Thoracic aorta (tissue), 2 donors: ENCODE measurements around the gene TEX22. TPM values are rescaled to one million over a fixed set of nuclear protein-coding genes. Genes with fewer than 3 reads are reported as not detected.

ENCODE experiments used
- ATAC-seq: fragments of 150-250 bp; one replicate; pipeline ENCODE4 v1.8.0; 2017; ENCODE audit warnings: low read depth; ENCODE audit not compliant: insufficient number of reproducible peaks, low FRiP score
- DNase-seq: peaks from one replicate; pipeline ENCODE4 v3.0.0-alpha.2; 2020; ENCODE audit warnings: low spot score
- H3K27ac ChIP-seq, 2 donors: fragments of 200-600 bp; sonication (generic); 1 replicate in 1 of 2; 2 replicates in 1 of 2; pipeline ENCODE4 v1.5.1; 2016; ENCODE audit warnings: mild to moderate bottlenecking in 2 of 2, moderate library complexity in 2 of 2
- H3K27me3 ChIP-seq: fragments of 200-600 bp; sonication (generic); replicated peaks from 2 replicates; pipeline ENCODE4 v1.6.0; 2016; ENCODE audit warnings: mild to moderate bottlenecking; ENCODE audit not compliant: insufficient read depth
- H3K36me3 ChIP-seq: fragments of 200-600 bp; sonication (generic); one replicate; pipeline ENCODE4 v1.5.1; 2016
- H3K4me1 ChIP-seq, 2 donors: fragments of 200-600 bp; sonication (generic); 1 replicate in 1 of 2; 2 replicates in 1 of 2; pipeline versions ENCODE4 v1.5.1 to v1.6.0; 2016; ENCODE audit warnings: low read depth in 2 of 2, mild to moderate bottlenecking in 1 of 2; ENCODE audit not compliant: control insufficient read depth in 1 of 2
- H3K4me3 ChIP-seq: fragments of 200-600 bp; sonication (generic); 2 replicates; pipeline ENCODE4 v1.5.1; 2016; ENCODE audit warnings: mild to moderate bottlenecking
- H3K9me3 ChIP-seq: fragments of 200-600 bp; sonication (generic); 2 replicates; pipeline ENCODE4 v1.5.1; 2016
- CTCF ChIP-seq: fragments of 200-600 bp; sonication (generic); IDR thresholded peaks from one replicate; pipeline ENCODE4 v1.5.1; 2019; ENCODE audit warnings: antibody characterized with exemption
- total RNA-seq, 2 donors: library from RNA; depleted of rRNA; stranded (reverse); fragments of >200 nt; gene quantifications; one replicate each; pipeline versions ENCODE4 v1.1.0 to v1.2.3, GENCODE V29; 2016

The TEX22 gene
- total RNA-seq, 2 donors from 2014 or later: not detected

- peaks cover 30 to 45% of the 10 kb centered on the region in 2 donors for H3K4me1 ChIP-seq
- no peak for TF ChIP-seq CTCF
- H3K36me3 ChIP-seq: no peaks in the 10 kb centered on the region
- no peak for ATAC-seq
- no peak for DNase-seq
- H3K27me3 ChIP-seq: no peaks in the 10 kb centered on the region
- peak overlapping the region; percentile 77 for H3K4me3 ChIP-seq
- H3K27ac ChIP-seq: peak overlapping the region; percentile 27 to 43
- H3K9me3 ChIP-seq: no peaks in the 10 kb centered on the region
Measured at GRCh38 chr14:105420101-105420973, 22.0 kb downstream of the TEX22 start.

- H3K27me3 ChIP-seq: no peaks in the 10 kb centered on the region
- no peaks in the 10 kb centered on the region for H3K9me3 ChIP-seq
- peak overlapping the region; percentile 77 for H3K4me3 ChIP-seq
- H3K27ac ChIP-seq: peak overlapping the region; percentile 27 to 43
- TF ChIP-seq CTCF: no peak
- ATAC-seq: no peak
- H3K4me1 ChIP-seq: peaks cover 27 to 38% of the 10 kb centered on the region in 2 donors
- no peak for DNase-seq
- H3K36me3 ChIP-seq: no peaks in the 10 kb centered on the region
Measured at GRCh38 chr14:105420974-105421674, 22.8 kb downstream of the TEX22 start.

DNA sequence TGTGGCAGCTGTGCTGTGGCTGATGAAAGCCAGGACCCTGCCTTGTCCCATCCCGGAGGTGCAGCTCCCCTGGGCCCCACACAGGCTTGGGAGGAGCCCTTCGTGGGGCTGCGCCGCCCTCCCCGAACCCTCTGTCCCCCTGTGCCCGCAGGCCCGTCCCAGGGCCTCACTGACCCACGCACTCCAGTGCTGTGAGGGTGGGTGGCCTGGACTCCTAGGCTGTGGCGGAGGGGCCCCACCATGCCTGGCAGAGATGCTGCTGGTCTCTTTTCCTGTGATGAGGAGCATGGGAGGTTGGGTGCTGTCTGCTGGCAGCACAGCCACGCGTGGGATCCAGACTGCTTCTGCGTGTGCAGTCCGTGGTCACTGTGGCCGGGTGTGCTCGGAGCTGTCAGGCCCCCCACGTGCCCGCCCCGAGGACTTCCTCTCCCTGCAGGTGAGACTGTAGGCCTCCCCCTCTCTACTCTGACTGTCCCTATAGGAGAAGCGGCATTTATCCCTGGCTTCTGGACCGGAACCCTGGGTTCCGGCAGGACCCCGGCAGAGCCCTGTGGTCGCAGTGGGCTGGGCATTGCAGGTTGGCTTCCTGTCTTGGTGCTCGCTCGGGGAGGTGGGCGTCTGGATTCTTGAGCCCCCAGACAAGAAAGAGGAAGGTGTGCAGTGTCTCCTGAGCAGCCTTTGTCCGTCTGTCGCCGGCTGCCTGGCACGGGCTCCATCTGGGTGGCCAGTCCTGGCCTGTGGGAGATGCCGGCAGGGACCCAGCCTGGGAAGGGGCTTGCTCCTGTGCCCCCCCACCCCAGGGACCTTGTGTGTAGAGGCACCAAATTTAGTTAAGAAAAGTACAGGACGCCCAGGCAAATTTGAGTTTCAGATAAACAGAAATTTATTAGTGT lies 23.6 kb downstream of the TEX22 start:
- peaks cover 27 to 36% of the 10 kb centered on the region in 2 donors for H3K4me1 ChIP-seq
- H3K4me3 ChIP-seq: peak overlapping the region; percentile 77
- H3K27ac ChIP-seq: peak overlapping the region; percentile 17 to 43
- H3K36me3 ChIP-seq: no peaks in the 10 kb centered on the region
- no peak for ATAC-seq
- DNase-seq: no peak
- no peaks in the 10 kb centered on the region for H3K9me3 ChIP-seq
- TF ChIP-seq CTCF: no peak
- H3K27me3 ChIP-seq: no peaks in the 10 kb centered on the region

- H3K27ac ChIP-seq: no peak overlapping the region
Measured at GRCh38 chr14:105422695-105423487, 24.6 kb downstream of the TEX22 start.

More at GRCh38 chr14:105422695-105423487, 24.6 kb downstream of the TEX22 start:
- no peaks in the 10 kb centered on the region for H3K9me3 ChIP-seq
- H3K36me3 ChIP-seq: no peaks in the 10 kb centered on the region
- no peak overlapping the region for H3K4me3 ChIP-seq
- ATAC-seq (no peak), DNase-seq (no peak)
- H3K27me3 ChIP-seq: no peaks in the 10 kb centered on the region
- no peak for TF ChIP-seq CTCF
- H3K4me1 ChIP-seq: peaks cover 27 to 36% of the 10 kb centered on the region in 2 donors
